ENCODE results near the gene TMEM151B.

TMEM151B gene

GRCh38 chr6:44265007-44265721 lies 5.1 kb upstream of the TMEM151B start, which contains the start of gene NFKBIE:
Gene NFKBIE (minus strand): TSS chr6:44265551. CDS start chr6:44265346, 205 bp downstream.
- ChIA-PET CTCF (interaction anchor here (0.7 to 9.1 kb wide), 10 partner anchors 11 to 78 kb away, joined by 3 to 234 read pairs (median 8); partner anchors contain the start of gene SPATS1), POLR2A (interaction anchor here (0.7 to 1.6 kb wide), 2 partner anchors 18 to 33 kb away, joined by 3 to 9 read pairs; partner anchors contain the start of gene HSP90AB1)
- TF ChIP-seq CTCF (IDR thresholded peaks at IDR 0.05; ENCODE audit: insufficient read depth, low read length, missing control alignments), result peak; percentile 26
- peak within 1 kb of the TSS; percentile 80 for H3K4me3 ChIP-seq (ENCODE audit: low read depth, low read length)
- DNase-seq (ENCODE audit: low read depth, low spot score), result peak; percentile 50

GRCh38 chr6:44265722-44266233 lies 4.5 kb upstream of the TMEM151B start:
- H3K4me3 ChIP-seq (ENCODE audit: low read depth, low read length), result no peak overlapping the region; the same call in 1 of the 2 replicates
- DNase-seq (ENCODE audit: low read depth, low spot score), result no peak
- ChIA-PET CTCF (interaction anchor here (2.6 to 9.1 kb wide), 6 partner anchors 12 to 82 kb away, joined by 9 to 234 read pairs (median 54); partner anchors contain the start of genes AARS2 and SPATS1), POLR2A (no interaction called here)
- no peak for TF ChIP-seq CTCF (IDR thresholded peaks at IDR 0.05; ENCODE audit: insufficient read depth, low read length, missing control alignments)

- DNase-seq (ENCODE audit: low read depth, low spot score), result no peak
- ChIA-PET CTCF (interaction anchor here (0.6 to 9.1 kb wide), 16 partner anchors 10 to 154 kb away, joined by 3 to 234 read pairs (median 12); partner anchors contain the start of genes AARS2, SLC35B2 and SPATS1), POLR2A (no interaction called here)
- H3K4me3 ChIP-seq (ENCODE audit: low read depth, low read length), result no peak overlapping the region
- TF ChIP-seq CTCF (IDR thresholded peaks at IDR 0.05; ENCODE audit: insufficient read depth, low read length, missing control alignments), result no peak
Observed at GRCh38 chr6:44266347-44266746, 3.9 kb upstream of the TMEM151B start.

- ChIA-PET POLR2A (no interaction called here), CTCF (interaction anchor here (0.6 to 9.1 kb wide), 22 partner anchors 10 to 1375 kb away, joined by 3 to 234 read pairs (median 8); partner anchors contain the start of genes AARS2, SLC35B2 and SPATS1)
- no peak for DNase-seq (ENCODE audit: low read depth, low spot score)
- TF ChIP-seq CTCF (IDR thresholded peaks at IDR 0.05; ENCODE audit: insufficient read depth, low read length, missing control alignments), result no peak
- no peak overlapping the region for H3K4me3 ChIP-seq (ENCODE audit: low read depth, low read length)
Observed at GRCh38 chr6:44267252-44267651, 3.0 kb upstream of the TMEM151B start.

- POLR2A ChIA-PET, result interaction anchor here (0.6 to 1.2 kb wide), 2 partner anchors 21 to 959 kb away, joined by 3 to 4 read pairs; partner anchors contain the start of gene HSP90AB1
- CTCF ChIA-PET, result interaction anchor here (0.6 to 9.1 kb wide), 26 partner anchors 10 to 1376 kb away, joined by 3 to 234 read pairs (median 8); partner anchors contain the start of genes AARS2, SLC35B2 and SPATS1
- peak; percentile 85 for TF ChIP-seq CTCF (IDR thresholded peaks at IDR 0.05; ENCODE audit: insufficient read depth, low read length, missing control alignments)
- DNase-seq (ENCODE audit: low read depth, low spot score), result no peak
- no peak overlapping the region for H3K4me3 ChIP-seq (ENCODE audit: low read depth, low read length)
Observed at GRCh38 chr6:44268095-44268628, 2.1 kb upstream of the TMEM151B start.
